HUES6 (cell line): ENCODE data around the gene UVRAG.

Experiments used
- H3K27ac ChIP-seq: 2 replicates; pipeline ENCODE4 v1.7.0; 2013; ENCODE audit warnings: low read depth, mild to moderate bottlenecking, low read length, inconsistent platforms
- H3K27me3 ChIP-seq: 2 replicates; pipeline ENCODE4 v1.6.1; 2013; ENCODE audit warnings: low read length; ENCODE audit not compliant: control insufficient read depth, insufficient read depth
- H3K36me3 ChIP-seq: 2 replicates; pipeline ENCODE4 v1.6.1; 2013; ENCODE audit warnings: low read length; ENCODE audit not compliant: control insufficient read depth, insufficient read depth
- H3K4me1 ChIP-seq: 2 replicates; pipeline ENCODE4 v1.6.1; 2013; ENCODE audit warnings: low read length; ENCODE audit not compliant: control insufficient read depth, insufficient read depth
- H3K4me3 ChIP-seq: 2 replicates; pipeline ENCODE4 v1.5.1; 2013; ENCODE audit warnings: low read depth, low read length
- H3K9ac ChIP-seq: one replicate; pipeline ENCODE4 v1.6.1; 2013; ENCODE audit warnings: mild to moderate bottlenecking, low read length
- H3K9me3 ChIP-seq: 2 replicates; pipeline ENCODE4 v1.6.1; 2013; ENCODE audit warnings: low read depth, low read length; ENCODE audit not compliant: control insufficient read depth, insufficient read depth

UVRAG gene

GRCh38 chr11:76159303-76159937 is 344.4 kb downstream of the UVRAG start:
- Histone ChIP-seq H3K27ac (no peak overlapping the region), H3K4me3 (no peak overlapping the region), H3K27me3 (peaks cover 9% of the 10 kb centered on the region), H3K9me3 (no peaks in the 10 kb centered on the region), H3K36me3 (no peaks in the 10 kb centered on the region), H3K4me1 (no peaks in the 10 kb centered on the region; the same call in 1 of the 2 replicates), H3K9ac (no peak overlapping the region)

- peaks cover 13% of the 10 kb centered on the region for H3K27me3 ChIP-seq
Observed at GRCh38 chr11:76159983-76160661, 345.1 kb downstream of the UVRAG start.

GRCh38 chr11:76160856-76161255 is 345.8 kb downstream of the UVRAG start:
- H3K9ac ChIP-seq: no peak overlapping the region
- H3K27ac ChIP-seq: no peak overlapping the region
- no peaks in the 10 kb centered on the region; the same call in 1 of the 2 replicates for H3K4me1 ChIP-seq
- H3K36me3 ChIP-seq: no peaks in the 10 kb centered on the region
- H3K9me3 ChIP-seq: no peaks in the 10 kb centered on the region
- no peak overlapping the region for H3K4me3 ChIP-seq
- H3K27me3 ChIP-seq: peaks cover 19% of the 10 kb centered on the region

More at GRCh38 chr11:76159983-76160661, 345.1 kb downstream of the UVRAG start:
- Histone ChIP-seq H3K9ac (no peak overlapping the region), H3K36me3 (no peaks in the 10 kb centered on the region), H3K27ac (no peak overlapping the region), H3K4me3 (no peak overlapping the region), H3K9me3 (no peaks in the 10 kb centered on the region), H3K4me1 (no peaks in the 10 kb centered on the region; the same call in 1 of the 2 replicates)

- Histone ChIP-seq H3K27me3 (peaks cover 25% of the 10 kb centered on the region), H3K4me1 (no peaks in the 10 kb centered on the region; the same call in 1 of the 2 replicates), H3K36me3 (no peaks in the 10 kb centered on the region), H3K9ac (no peak overlapping the region), H3K9me3 (no peaks in the 10 kb centered on the region), H3K27ac (no peak overlapping the region), H3K4me3 (no peak overlapping the region)
Observed at GRCh38 chr11:76161261-76161961, 346.4 kb downstream of the UVRAG start.

- Histone ChIP-seq H3K4me3 (no peak overlapping the region), H3K4me1 (no peaks in the 10 kb centered on the region; the same call in 1 of the 2 replicates), H3K27ac (no peak overlapping the region), H3K27me3 (peaks cover 37% of the 10 kb centered on the region), H3K9ac (no peak overlapping the region), H3K36me3 (no peaks in the 10 kb centered on the region), H3K9me3 (no peaks in the 10 kb centered on the region)
Observed at GRCh38 chr11:76162336-76163288, 347.6 kb downstream of the UVRAG start.

- no peak overlapping the region for H3K4me3 ChIP-seq
- H3K4me1 ChIP-seq: no peaks in the 10 kb centered on the region; the same call in 1 of the 2 replicates
- no peaks in the 10 kb centered on the region for H3K36me3 ChIP-seq
- H3K27me3 ChIP-seq: peaks cover 40% of the 10 kb centered on the region
- no peak overlapping the region for H3K9ac ChIP-seq
- no peaks in the 10 kb centered on the region for H3K9me3 ChIP-seq
- no peak overlapping the region for H3K27ac ChIP-seq
Observed at GRCh38 chr11:76163289-76163880, 348.4 kb downstream of the UVRAG start.

GRCh38 chr11:76164081-76164480 is 349.1 kb downstream of the UVRAG start:
- Histone ChIP-seq H3K9ac (no peak overlapping the region), H3K4me3 (no peak overlapping the region), H3K27ac (no peak overlapping the region), H3K9me3 (no peaks in the 10 kb centered on the region), H3K27me3 (peaks cover 46% of the 10 kb centered on the region), H3K4me1 (no peaks in the 10 kb centered on the region; the same call in 1 of the 2 replicates), H3K36me3 (no peaks in the 10 kb centered on the region)

- peaks cover 4% of the 10 kb centered on the region; the same call in 1 of the 2 replicates for H3K4me1 ChIP-seq
- no peaks in the 10 kb centered on the region for H3K9me3 ChIP-seq
- H3K4me3 ChIP-seq: no peak overlapping the region
- peaks cover 49% of the 10 kb centered on the region for H3K27me3 ChIP-seq
- H3K27ac ChIP-seq: no peak overlapping the region
- no peak overlapping the region for H3K9ac ChIP-seq
- no peaks in the 10 kb centered on the region for H3K36me3 ChIP-seq
Observed at GRCh38 chr11:76164861-76165751, 350.1 kb downstream of the UVRAG start.

- Histone ChIP-seq H3K4me3 (no peak overlapping the region), H3K27me3 (peaks cover 49% of the 10 kb centered on the region), H3K9ac (no peak overlapping the region), H3K27ac (no peak overlapping the region), H3K36me3 (no peaks in the 10 kb centered on the region), H3K9me3 (no peaks in the 10 kb centered on the region), H3K4me1 (peaks cover 4% of the 10 kb centered on the region; the same call in 1 of the 2 replicates)
Observed at GRCh38 chr11:76166314-76166713, 351.3 kb downstream of the UVRAG start.
